Dendritic cell treated with granulocyte-macrophage colony-stimulating factor and Interleukin-4, amounts not matched to agents 40 ng/mL and 50 ng/mL, for 4 days (primary cell): Measurements from ENCODE around the gene APOM.

ENCODE experiments used
- H3K27ac Mint-ChIP-seq: one replicate; pipeline ENCODE4 v1.8.0; 2022; ENCODE audit warnings: mild to moderate bottlenecking, mixed read lengths
- H3K27me3 Mint-ChIP-seq: one replicate; pipeline ENCODE4 v1.8.0; 2022; ENCODE audit warnings: mild to moderate bottlenecking, mixed read lengths
- H3K36me3 Mint-ChIP-seq: one replicate; pipeline ENCODE4 v1.8.0; 2022; ENCODE audit warnings: low read depth, mixed read lengths
- H3K4me1 Mint-ChIP-seq: one replicate; pipeline ENCODE4 v1.8.0; 2022; ENCODE audit warnings: low read depth, mixed read lengths
- H3K4me3 Mint-ChIP-seq: one replicate; pipeline ENCODE4 v1.8.0; 2022; ENCODE audit warnings: mild to moderate bottlenecking, moderate library complexity, mixed read lengths
- H3K9me3 Mint-ChIP-seq: one replicate; pipeline ENCODE4 v1.8.0; 2022; ENCODE audit warnings: mixed read lengths
- intact Hi-C: fragments of 100-400 bp; cut with micrococcal nuclease; formaldehyde crosslinking; loops from one replicate; pipeline ENCODE4 v1.15.0; 2022

APOM gene

GRCh38 chr6:31655349-31656237 is at the start of gene APOM:
Gene APOM, plus strand, starts transcription at chr6:31655894. Its CDS starts 73 bp downstream, at chr6:31655967.
- Mint-ChIP-seq H3K4me3 (no peak within 1 kb of the TSS), H3K4me1 (peaks cover 59% of the 10 kb centered on the region), H3K27me3 (no peaks in the 10 kb centered on the region), H3K36me3 (peaks cover 81% of the 10 kb centered on the region), H3K27ac (no peak within 1 kb of the TSS), H3K9me3 (no peaks in the 10 kb centered on the region)
- intact Hi-C loops: no loop called here

- Mint-ChIP-seq H3K27me3 (no peaks in the 10 kb centered on the region), H3K36me3 (no peaks in the 10 kb centered on the region), H3K4me3 (no peak overlapping the region), H3K27ac (no peak overlapping the region), H3K4me1 (peaks cover 27% of the 10 kb centered on the region), H3K9me3 (no peaks in the 10 kb centered on the region)
- intact Hi-C loops: no loop called here
Observed at GRCh38 chr6:31607317-31607716, 48.4 kb upstream of the APOM start.

- Mint-ChIP-seq H3K36me3 (peaks cover 2% of the 10 kb centered on the region), H3K4me3 (no peak overlapping the region), H3K9me3 (no peaks in the 10 kb centered on the region), H3K27ac (peak overlapping the region; percentile 32), H3K4me1 (peaks cover 37% of the 10 kb centered on the region), H3K27me3 (no peaks in the 10 kb centered on the region)
- intact Hi-C loops: no loop called here
Observed at GRCh38 chr6:31609519-31610406, 45.9 kb upstream of the APOM start.

GRCh38 chr6:31610968-31611367 is 44.7 kb upstream of the APOM start:
- Mint-ChIP-seq H3K36me3 (peaks cover 14% of the 10 kb centered on the region), H3K27ac (peak overlapping the region; percentile 23), H3K9me3 (no peaks in the 10 kb centered on the region), H3K4me1 (peaks cover 47% of the 10 kb centered on the region), H3K4me3 (no peak overlapping the region), H3K27me3 (no peaks in the 10 kb centered on the region)
- intact Hi-C loops: no loop called here

GRCh38 chr6:31614075-31614619 is 41.5 kb upstream of the APOM start:
- peak overlapping the region; percentile 98 for H3K4me3 Mint-ChIP-seq
- peak overlapping the region; percentile 95 for H3K27ac Mint-ChIP-seq
- H3K36me3 Mint-ChIP-seq: peaks cover 43% of the 10 kb centered on the region
- no peaks in the 10 kb centered on the region for H3K9me3 Mint-ChIP-seq
- peaks cover 76% of the 10 kb centered on the region for H3K4me1 Mint-ChIP-seq
- intact Hi-C loops: no loop called here
- H3K27me3 Mint-ChIP-seq: no peaks in the 10 kb centered on the region

GRCh38 chr6:31614684-31615578 is 40.8 kb upstream of the APOM start, which contains the start of gene AIF1:
Gene AIF1, plus strand, starts transcription at chr6:31615234. Its CDS starts 96 bp downstream, at chr6:31615330.
- no peaks in the 10 kb centered on the region for H3K27me3 Mint-ChIP-seq
- peak within 1 kb of the TSS; percentile 95 for H3K27ac Mint-ChIP-seq
- intact Hi-C loops: no loop called here
- H3K4me1 Mint-ChIP-seq: peaks cover 76% of the 10 kb centered on the region
- H3K4me3 Mint-ChIP-seq: peak within 1 kb of the TSS; percentile 98
- no peaks in the 10 kb centered on the region for H3K9me3 Mint-ChIP-seq
- H3K36me3 Mint-ChIP-seq: peaks cover 44% of the 10 kb centered on the region

GRCh38 chr6:31615748-31616147 is 39.9 kb upstream of the APOM start:
- H3K36me3 Mint-ChIP-seq: peaks cover 52% of the 10 kb centered on the region
- no peaks in the 10 kb centered on the region for H3K27me3 Mint-ChIP-seq
- H3K27ac Mint-ChIP-seq: peak overlapping the region; percentile 95
- peaks cover 67% of the 10 kb centered on the region for H3K4me1 Mint-ChIP-seq
- intact Hi-C loops: no loop called here
- peak overlapping the region; percentile 98 for H3K4me3 Mint-ChIP-seq
- no peaks in the 10 kb centered on the region for H3K9me3 Mint-ChIP-seq

GRCh38 chr6:31617010-31617409 is 38.7 kb upstream of the APOM start:
- H3K27ac Mint-ChIP-seq: peak overlapping the region; percentile 95
- H3K27me3 Mint-ChIP-seq: no peaks in the 10 kb centered on the region
- peaks cover 65% of the 10 kb centered on the region for H3K4me1 Mint-ChIP-seq

GRCh38 chr6:31619805-31620585 is 35.7 kb upstream of the APOM start:
- peak overlapping the region; percentile 93 for H3K4me3 Mint-ChIP-seq
- H3K36me3 Mint-ChIP-seq: peaks cover 84% of the 10 kb centered on the region
- peaks cover 58% of the 10 kb centered on the region for H3K4me1 Mint-ChIP-seq
- intact Hi-C loops: loop anchor here (1.0 to 5.0 kb wide), 2 partner anchors 32 to 47 kb away; partner anchors contain the start of genes BAG6, CSNK2B and LY6G5B
- peak overlapping the region; percentile 96 for H3K27ac Mint-ChIP-seq
- H3K27me3 Mint-ChIP-seq: no peaks in the 10 kb centered on the region
- H3K9me3 Mint-ChIP-seq: no peaks in the 10 kb centered on the region

More at GRCh38 chr6:31617010-31617409, 38.7 kb upstream of the APOM start:
- peaks cover 63% of the 10 kb centered on the region for H3K36me3 Mint-ChIP-seq
- peak overlapping the region; percentile 98 for H3K4me3 Mint-ChIP-seq
- H3K9me3 Mint-ChIP-seq: no peaks in the 10 kb centered on the region
- intact Hi-C loops: no loop called here

GRCh38 chr6:31620586-31621319 is 34.9 kb upstream of the APOM start, which contains the start of gene PRRC2A:
Gene PRRC2A, plus strand, starts transcription at chr6:31620715. Its CDS starts 2,075 bp downstream, at chr6:31622790.
- H3K4me3 Mint-ChIP-seq: peak within 1 kb of the TSS; percentile 93
- peaks cover 84% of the 10 kb centered on the region for H3K36me3 Mint-ChIP-seq
- H3K27ac Mint-ChIP-seq: peak within 1 kb of the TSS; percentile 96
- intact Hi-C loops: loop anchor here (1.0 to 5.0 kb wide), 2 partner anchors 32 to 47 kb away; partner anchors contain the start of genes BAG6, CSNK2B and LY6G5B
- H3K9me3 Mint-ChIP-seq: no peaks in the 10 kb centered on the region
- H3K4me1 Mint-ChIP-seq: peaks cover 52% of the 10 kb centered on the region
- H3K27me3 Mint-ChIP-seq: no peaks in the 10 kb centered on the region

GRCh38 chr6:31621320-31621939 is 34.3 kb upstream of the APOM start:
- Mint-ChIP-seq H3K4me3 (peak overlapping the region; percentile 93), H3K4me1 (peaks cover 45% of the 10 kb centered on the region), H3K27ac (peak overlapping the region; percentile 96), H3K36me3 (peaks cover 84% of the 10 kb centered on the region), H3K9me3 (no peaks in the 10 kb centered on the region), H3K27me3 (no peaks in the 10 kb centered on the region)
- intact Hi-C loops: loop anchor here (5.0 kb wide), 1 partner anchor 46 kb away; the partner anchor contains the start of genes CSNK2B and LY6G5B
